Neural cell (in vitro differentiated cells): Measurements from ENCODE around the gene VSTM4.

Experiments
- EP300 ChIP-seq: fragments of 450-650 bp; conservative IDR thresholded peaks from 2 replicates; pipeline ENCODE4 v1.6.1; 2014; ENCODE audit warnings: antibody characterized with exemption, mild to moderate bottlenecking, moderate library complexity; ENCODE audit not compliant: poor library complexity, severe bottlenecking
- EZH2 ChIP-seq: fragments of 200-600, 300-800 bp; shearing (Covaris generic), sonication (generic); IDR thresholded peaks from 2 replicates; pipeline ENCODE4 v1.6.1; 2014; ENCODE audit warnings: antibody characterized with exemption, low read length, borderline replicate concordance, mild to moderate bottlenecking; ENCODE audit not compliant: insufficient read depth, poor library complexity, severe bottlenecking
- RAD21 ChIP-seq: fragments of 450-650 bp; conservative IDR thresholded peaks from 2 replicates; pipeline ENCODE4 v1.6.1; 2014; ENCODE audit warnings: antibody characterized with exemption, mild to moderate bottlenecking, moderate library complexity
- SMC3 ChIP-seq: fragments of 450-650 bp; conservative IDR thresholded peaks from 2 replicates; pipeline ENCODE4 v1.6.1; 2014; ENCODE audit warnings: antibody characterized with exemption, mild to moderate bottlenecking, moderate library complexity; ENCODE audit not compliant: poor library complexity
- TF ChIP-seq, protein P1 (sequence below): fragments of 450-650 bp; IDR thresholded peaks from 2 replicates; pipeline ENCODE4 v1.5.1; 2014; ENCODE audit warnings: antibody characterized with exemption, mild to moderate bottlenecking, moderate library complexity; ENCODE audit not compliant: poor library complexity, severe bottlenecking
- TF ChIP-seq, protein P2 (sequence below): IDR thresholded peaks from 2 replicates; pipeline ENCODE4 v1.6.1; 2012; ENCODE audit warnings: borderline replicate concordance

DNA sequence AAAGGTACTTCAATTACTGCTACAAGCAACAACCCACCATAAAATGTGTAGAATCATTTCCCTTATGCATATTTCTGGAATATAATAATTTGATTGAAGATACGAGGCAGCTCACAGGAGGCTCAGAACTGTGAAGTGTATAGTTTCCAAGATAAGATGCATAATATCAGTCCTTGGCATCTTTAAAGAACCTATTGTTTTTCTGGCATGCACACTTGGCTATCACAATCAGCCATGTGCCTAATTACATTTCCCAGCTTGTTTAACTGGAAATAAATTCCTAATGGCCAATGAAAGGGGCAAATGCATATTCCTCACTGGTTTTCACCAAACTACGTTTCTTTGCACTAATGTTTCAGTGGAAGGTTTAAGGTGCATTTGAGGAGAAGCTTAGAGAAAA is 92.3 kb downstream of the VSTM4 start:
- TF ChIP-seq, protein P1, sequence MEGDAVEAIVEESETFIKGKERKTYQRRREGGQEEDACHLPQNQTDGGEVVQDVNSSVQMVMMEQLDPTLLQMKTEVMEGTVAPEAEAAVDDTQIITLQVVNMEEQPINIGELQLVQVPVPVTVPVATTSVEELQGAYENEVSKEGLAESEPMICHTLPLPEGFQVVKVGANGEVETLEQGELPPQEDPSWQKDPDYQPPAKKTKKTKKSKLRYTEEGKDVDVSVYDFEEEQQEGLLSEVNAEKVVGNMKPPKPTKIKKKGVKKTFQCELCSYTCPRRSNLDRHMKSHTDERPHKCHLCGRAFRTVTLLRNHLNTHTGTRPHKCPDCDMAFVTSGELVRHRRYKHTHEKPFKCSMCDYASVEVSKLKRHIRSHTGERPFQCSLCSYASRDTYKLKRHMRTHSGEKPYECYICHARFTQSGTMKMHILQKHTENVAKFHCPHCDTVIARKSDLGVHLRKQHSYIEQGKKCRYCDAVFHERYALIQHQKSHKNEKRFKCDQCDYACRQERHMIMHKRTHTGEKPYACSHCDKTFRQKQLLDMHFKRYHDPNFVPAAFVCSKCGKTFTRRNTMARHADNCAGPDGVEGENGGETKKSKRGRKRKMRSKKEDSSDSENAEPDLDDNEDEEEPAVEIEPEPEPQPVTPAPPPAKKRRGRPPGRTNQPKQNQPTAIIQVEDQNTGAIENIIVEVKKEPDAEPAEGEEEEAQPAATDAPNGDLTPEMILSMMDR = no peak
- TF ChIP-seq EP300 (no peak), EZH2 (no peak), RAD21 (no peak), SMC3 (no peak)
- TF ChIP-seq, protein P2, sequence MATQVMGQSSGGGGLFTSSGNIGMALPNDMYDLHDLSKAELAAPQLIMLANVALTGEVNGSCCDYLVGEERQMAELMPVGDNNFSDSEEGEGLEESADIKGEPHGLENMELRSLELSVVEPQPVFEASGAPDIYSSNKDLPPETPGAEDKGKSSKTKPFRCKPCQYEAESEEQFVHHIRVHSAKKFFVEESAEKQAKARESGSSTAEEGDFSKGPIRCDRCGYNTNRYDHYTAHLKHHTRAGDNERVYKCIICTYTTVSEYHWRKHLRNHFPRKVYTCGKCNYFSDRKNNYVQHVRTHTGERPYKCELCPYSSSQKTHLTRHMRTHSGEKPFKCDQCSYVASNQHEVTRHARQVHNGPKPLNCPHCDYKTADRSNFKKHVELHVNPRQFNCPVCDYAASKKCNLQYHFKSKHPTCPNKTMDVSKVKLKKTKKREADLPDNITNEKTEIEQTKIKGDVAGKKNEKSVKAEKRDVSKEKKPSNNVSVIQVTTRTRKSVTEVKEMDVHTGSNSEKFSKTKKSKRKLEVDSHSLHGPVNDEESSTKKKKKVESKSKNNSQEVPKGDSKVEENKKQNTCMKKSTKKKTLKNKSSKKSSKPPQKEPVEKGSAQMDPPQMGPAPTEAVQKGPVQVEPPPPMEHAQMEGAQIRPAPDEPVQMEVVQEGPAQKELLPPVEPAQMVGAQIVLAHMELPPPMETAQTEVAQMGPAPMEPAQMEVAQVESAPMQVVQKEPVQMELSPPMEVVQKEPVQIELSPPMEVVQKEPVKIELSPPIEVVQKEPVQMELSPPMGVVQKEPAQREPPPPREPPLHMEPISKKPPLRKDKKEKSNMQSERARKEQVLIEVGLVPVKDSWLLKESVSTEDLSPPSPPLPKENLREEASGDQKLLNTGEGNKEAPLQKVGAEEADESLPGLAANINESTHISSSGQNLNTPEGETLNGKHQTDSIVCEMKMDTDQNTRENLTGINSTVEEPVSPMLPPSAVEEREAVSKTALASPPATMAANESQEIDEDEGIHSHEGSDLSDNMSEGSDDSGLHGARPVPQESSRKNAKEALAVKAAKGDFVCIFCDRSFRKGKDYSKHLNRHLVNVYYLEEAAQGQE = no peak
